Panc1 (cell line): ENCODE data around the gene CDKAL1. TPM values are rescaled to one million over a fixed set of nuclear protein-coding genes. Genes with fewer than 3 reads are reported as not detected.
"Not testable (repeated sequence)": the region's sequence is repeated elsewhere in the genome, so short reads cannot be mapped to it uniquely, and the experiment has no call there.

Source experiments
- ATAC-seq: fragments of 200-7000 bp; cut with Tn5 transposase; 2 replicates; pipeline ENCODE4 v1.9.1; 2020; ENCODE audit warnings: mild to moderate bottlenecking, moderate library complexity
- BruUV-seq: library from RNA; stranded (reverse); fragments of 400-500 nt; replicated peaks from 2 replicates; lab custom pipeline; 2021; lab: Mats Ljungman, UMichigan
- CTCF ChIA-PET: fragments of 300-600 bp; sonication (Branson Sonifier 250); formaldehyde crosslinking; loops from one replicate; lab custom pipeline; 2022; ENCODE audit warnings: antibody characterized with exemption; lab: Charles Lee
- POLR2A ChIA-PET: fragments of 300-600 bp; sonication (Branson Sonifier 250); formaldehyde crosslinking; loops from one replicate; lab custom pipeline; 2022; ENCODE audit warnings: antibody characterized with exemption; lab: Charles Lee
- DNase-seq: peaks from one replicate; pipeline ENCODE4 v3.0.0-alpha.2; 2010; ENCODE audit warnings: low read depth, low spot score
- H3K27ac ChIP-seq: 2 replicates; pipeline ENCODE4 v1.5.1; 2011; ENCODE audit warnings: mild to moderate bottlenecking, low read length, inconsistent platforms
- H3K27me3 ChIP-seq: fragments of 200-500 bp; sonication (Bioruptor generic); 2 replicates; pipeline ENCODE4 v1.6.0; 2014; ENCODE audit warnings: low read length, inconsistent platforms; ENCODE audit not compliant: control insufficient read depth, insufficient read depth
- H3K36me3 ChIP-seq: fragments of 200-500 bp; sonication (Bioruptor generic); 2 replicates; pipeline ENCODE4 v1.5.1; 2014; ENCODE audit warnings: inconsistent platforms, mild to moderate bottlenecking, low read length, moderate library complexity; ENCODE audit not compliant: control insufficient read depth, insufficient read depth
- H3K4me1 ChIP-seq: 2 replicates; pipeline ENCODE4 v1.5.1; 2011; ENCODE audit warnings: inconsistent platforms, mild to moderate bottlenecking, low read length, moderate library complexity; ENCODE audit not compliant: control insufficient read depth, insufficient read depth
- H3K4me3 ChIP-seq, 2 experiments: 2 replicates each; pipeline ENCODE4 v1.5.1; 2011 to 2012; ENCODE audit warnings: low read depth in 2 of 2, low read length in 2 of 2, mild to moderate bottlenecking in 2 of 2, inconsistent platforms in 1 of 2, moderate library complexity in 1 of 2
- H3K9me3 ChIP-seq: fragments of 200-500 bp; sonication (Bioruptor generic); 2 replicates; pipeline ENCODE4 v1.5.1; 2014; ENCODE audit warnings: low read depth, mild to moderate bottlenecking, inconsistent platforms, low read length, moderate library complexity; ENCODE audit not compliant: control insufficient read depth, insufficient read depth
- POLR2AphosphoS5 ChIP-seq: IDR thresholded peaks from 2 replicates; pipeline ENCODE4 v1.6.1; 2012; ENCODE audit warnings: mild to moderate bottlenecking, low read depth, low read length, moderate library complexity
- SIN3A ChIP-seq: IDR thresholded peaks from 2 replicates; pipeline ENCODE4 v1.6.1; 2012; ENCODE audit warnings: low read depth, mild to moderate bottlenecking, low read length, moderate library complexity, borderline replicate concordance; ENCODE audit not compliant: insufficient read depth
- TCF7L2 ChIP-seq: IDR thresholded peaks from 2 replicates; pipeline ENCODE4 v1.6.1; 2011; ENCODE audit warnings: mild to moderate bottlenecking, low read depth, low read length, inconsistent platforms
- in situ Hi-C: cut with HindIII; loops from 2 replicates; pipeline ENCODE4 v1.10.0; 2016; ENCODE audit warnings: low sequenced_read_pairs, low pct_unique_long_range_greater_than_20kb
- intact Hi-C: fragments of 100-400 bp; cut with micrococcal nuclease; formaldehyde crosslinking; loops from one replicate; pipeline ENCODE4 v1.10.0; 2022; ENCODE audit not compliant: unreplicated experiment
- total RNA-seq: library from RNA; stranded (reverse); gene quantifications from one replicate; pipeline ENCODE4 v1.2.1, GENCODE V29; 2021; ENCODE audit not compliant: unreplicated experiment
- TF ChIP-seq, protein P1 (sequence below), 2 experiments: IDR thresholded peaks; 2 replicates each; pipeline ENCODE4 v1.6.1; 2011 to 2012; ENCODE audit warnings: low read depth in 2 of 2, control low read depth in 1 of 2, low read length in 1 of 2, mild to moderate bottlenecking in 1 of 2, moderate library complexity in 1 of 2; ENCODE audit not compliant: insufficient read depth in 1 of 2
- TF ChIP-seq, protein P2 (sequence below): fragments of 450-650 bp; IDR thresholded peaks from 2 replicates; pipeline ENCODE4 v1.5.1; 2017; ENCODE audit warnings: mild to moderate bottlenecking

CDKAL1 gene
- total RNA-seq, 1 experiment from 2014 or later: 14.5 TPM

DNA sequence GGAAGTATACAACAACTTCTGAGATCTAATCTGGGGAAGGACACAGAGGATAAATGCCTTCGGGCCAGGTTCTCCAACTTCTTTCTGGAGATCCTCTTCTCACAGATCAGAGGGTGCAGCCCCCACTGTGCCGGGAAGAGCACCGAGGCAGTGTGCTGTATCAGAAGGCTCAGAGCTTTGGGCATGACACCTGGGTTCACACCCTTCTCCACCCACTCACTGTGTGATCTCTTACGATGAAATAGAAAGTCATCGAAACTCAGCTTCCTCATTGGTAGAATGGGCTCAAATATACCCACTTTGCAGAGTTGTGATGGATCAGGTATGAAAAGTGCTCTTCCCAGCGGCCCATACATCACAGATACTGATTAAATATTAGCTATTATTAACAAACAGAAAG lies 711.8 kb downstream of the CDKAL1 start:
- Histone ChIP-seq H3K27ac (no peak overlapping the region), H3K36me3 (no peaks in the 10 kb centered on the region), H3K9me3 (no peaks in the 10 kb centered on the region), H3K27me3 (no peaks in the 10 kb centered on the region), H3K4me1 (no peaks in the 10 kb centered on the region), H3K4me3 (no peak overlapping the region)
- no TSS peak for BruUV-seq
- DNase-seq: no peak
- intact Hi-C loops: no loop called here
- CTCF ChIA-PET: no interaction called here
- TF ChIP-seq TCF7L2 (no peak), SIN3A (no peak), POLR2AphosphoS5 (no peak)
- TF ChIP-seq, protein P1, sequence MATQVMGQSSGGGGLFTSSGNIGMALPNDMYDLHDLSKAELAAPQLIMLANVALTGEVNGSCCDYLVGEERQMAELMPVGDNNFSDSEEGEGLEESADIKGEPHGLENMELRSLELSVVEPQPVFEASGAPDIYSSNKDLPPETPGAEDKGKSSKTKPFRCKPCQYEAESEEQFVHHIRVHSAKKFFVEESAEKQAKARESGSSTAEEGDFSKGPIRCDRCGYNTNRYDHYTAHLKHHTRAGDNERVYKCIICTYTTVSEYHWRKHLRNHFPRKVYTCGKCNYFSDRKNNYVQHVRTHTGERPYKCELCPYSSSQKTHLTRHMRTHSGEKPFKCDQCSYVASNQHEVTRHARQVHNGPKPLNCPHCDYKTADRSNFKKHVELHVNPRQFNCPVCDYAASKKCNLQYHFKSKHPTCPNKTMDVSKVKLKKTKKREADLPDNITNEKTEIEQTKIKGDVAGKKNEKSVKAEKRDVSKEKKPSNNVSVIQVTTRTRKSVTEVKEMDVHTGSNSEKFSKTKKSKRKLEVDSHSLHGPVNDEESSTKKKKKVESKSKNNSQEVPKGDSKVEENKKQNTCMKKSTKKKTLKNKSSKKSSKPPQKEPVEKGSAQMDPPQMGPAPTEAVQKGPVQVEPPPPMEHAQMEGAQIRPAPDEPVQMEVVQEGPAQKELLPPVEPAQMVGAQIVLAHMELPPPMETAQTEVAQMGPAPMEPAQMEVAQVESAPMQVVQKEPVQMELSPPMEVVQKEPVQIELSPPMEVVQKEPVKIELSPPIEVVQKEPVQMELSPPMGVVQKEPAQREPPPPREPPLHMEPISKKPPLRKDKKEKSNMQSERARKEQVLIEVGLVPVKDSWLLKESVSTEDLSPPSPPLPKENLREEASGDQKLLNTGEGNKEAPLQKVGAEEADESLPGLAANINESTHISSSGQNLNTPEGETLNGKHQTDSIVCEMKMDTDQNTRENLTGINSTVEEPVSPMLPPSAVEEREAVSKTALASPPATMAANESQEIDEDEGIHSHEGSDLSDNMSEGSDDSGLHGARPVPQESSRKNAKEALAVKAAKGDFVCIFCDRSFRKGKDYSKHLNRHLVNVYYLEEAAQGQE (IDR thresholded peaks at IDR 0.05; ENCODE audit: insufficient read depth in 1 of 2, low read depth in 2 of 2, low read length in 1 of 2): no peak
- TF ChIP-seq, protein P2, sequence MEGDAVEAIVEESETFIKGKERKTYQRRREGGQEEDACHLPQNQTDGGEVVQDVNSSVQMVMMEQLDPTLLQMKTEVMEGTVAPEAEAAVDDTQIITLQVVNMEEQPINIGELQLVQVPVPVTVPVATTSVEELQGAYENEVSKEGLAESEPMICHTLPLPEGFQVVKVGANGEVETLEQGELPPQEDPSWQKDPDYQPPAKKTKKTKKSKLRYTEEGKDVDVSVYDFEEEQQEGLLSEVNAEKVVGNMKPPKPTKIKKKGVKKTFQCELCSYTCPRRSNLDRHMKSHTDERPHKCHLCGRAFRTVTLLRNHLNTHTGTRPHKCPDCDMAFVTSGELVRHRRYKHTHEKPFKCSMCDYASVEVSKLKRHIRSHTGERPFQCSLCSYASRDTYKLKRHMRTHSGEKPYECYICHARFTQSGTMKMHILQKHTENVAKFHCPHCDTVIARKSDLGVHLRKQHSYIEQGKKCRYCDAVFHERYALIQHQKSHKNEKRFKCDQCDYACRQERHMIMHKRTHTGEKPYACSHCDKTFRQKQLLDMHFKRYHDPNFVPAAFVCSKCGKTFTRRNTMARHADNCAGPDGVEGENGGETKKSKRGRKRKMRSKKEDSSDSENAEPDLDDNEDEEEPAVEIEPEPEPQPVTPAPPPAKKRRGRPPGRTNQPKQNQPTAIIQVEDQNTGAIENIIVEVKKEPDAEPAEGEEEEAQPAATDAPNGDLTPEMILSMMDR: no peak
- POLR2A ChIA-PET: no interaction called here
- in situ Hi-C loops: no loop called here
- no peak for ATAC-seq

- ATAC-seq, BruUV-seq, POLR2A ChIA-PET, H3K4me1 ChIP-seq, intact Hi-C loops, H3K4me3 ChIP-seq, H3K27ac ChIP-seq, H3K27me3 ChIP-seq, DNase-seq, H3K9me3 ChIP-seq, in situ Hi-C loops, H3K36me3 ChIP-seq, CTCF ChIA-PET: not testable (repeated sequence)
These were observed 720.2 kb downstream of the CDKAL1 start for GRCh38 chr6:21254460-21254859.

DNA sequence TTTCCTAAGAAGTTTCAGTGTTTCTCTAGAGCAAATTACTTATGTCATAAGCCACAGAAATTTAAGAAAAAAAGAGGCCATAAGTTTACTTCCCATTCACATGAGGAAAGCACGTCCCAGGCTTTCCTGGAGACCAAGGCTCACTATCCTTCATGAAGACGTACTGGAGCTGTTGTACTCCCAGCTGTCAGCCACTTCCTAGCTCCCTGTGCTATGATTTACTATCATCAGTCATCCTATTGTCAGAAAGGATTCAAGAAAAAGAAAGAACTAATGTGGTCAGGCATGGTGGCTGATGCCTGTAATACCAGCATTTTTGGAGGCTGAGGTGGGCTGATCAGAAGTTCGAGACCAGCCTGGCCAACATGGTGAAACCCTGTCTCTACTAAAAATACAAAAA lies 721.9 kb downstream of the CDKAL1 start:
- BruUV-seq: no TSS peak
- ATAC-seq (no peak), DNase-seq (no peak)
- in situ Hi-C loops (no loop called here), intact Hi-C loops (no loop called here)
- no peak overlapping the region for H3K4me3 ChIP-seq
- no peaks in the 10 kb centered on the region for H3K36me3 ChIP-seq
- TF ChIP-seq POLR2AphosphoS5 (no peak), SIN3A (no peak), TCF7L2 (no peak)
- TF ChIP-seq, protein P1 (IDR thresholded peaks at IDR 0.05; ENCODE audit: insufficient read depth in 1 of 2, low read depth in 2 of 2, low read length in 1 of 2): no peak
- TF ChIP-seq, protein P2: no peak
- CTCF ChIA-PET: no interaction called here
- no peaks in the 10 kb centered on the region for H3K9me3 ChIP-seq
- H3K4me1 ChIP-seq: no peaks in the 10 kb centered on the region
- no peak overlapping the region for H3K27ac ChIP-seq
- no peaks in the 10 kb centered on the region for H3K27me3 ChIP-seq
- POLR2A ChIA-PET: no interaction called here
